Breast epithelium (tissue), 3 donors: Measurements from ENCODE around the gene PRLH.

Experiments
- POLR2A ChIP-seq: fragments of 450-650 bp; IDR thresholded peaks from one replicate; pipeline ENCODE4 v1.6.1; 2016; ENCODE audit warnings: antibody characterized with exemption, mild to moderate bottlenecking, moderate library complexity
- TF ChIP-seq, protein P1 (sequence below), 3 donors: fragments of 450-650 bp; IDR thresholded peaks; one replicate each; pipeline ENCODE4 v1.5.1; 2016 to 2017; ENCODE audit warnings: antibody characterized with exemption in 3 of 3, mild to moderate bottlenecking in 3 of 3, moderate library complexity in 3 of 3

DNA sequence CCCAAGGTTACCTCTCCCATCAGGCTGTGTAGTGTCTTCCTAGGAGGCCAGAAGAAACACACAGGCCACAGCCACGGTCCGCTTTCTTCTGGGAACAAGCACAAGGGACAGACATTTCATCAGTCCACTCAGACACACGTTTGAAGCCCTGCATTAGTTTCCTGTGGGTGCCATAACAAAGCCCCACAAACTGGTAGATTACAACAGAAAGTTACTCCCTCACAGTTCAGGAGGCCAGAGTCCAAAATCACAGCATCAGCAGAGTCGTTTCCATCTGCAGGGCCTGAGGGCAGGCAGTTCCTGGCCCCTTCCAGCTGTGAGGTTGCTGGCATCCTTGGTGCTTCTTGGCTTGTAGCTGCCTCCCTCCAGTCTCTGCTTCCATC lies 8.8 kb upstream of the PRLH start:
- TF ChIP-seq, protein P1, sequence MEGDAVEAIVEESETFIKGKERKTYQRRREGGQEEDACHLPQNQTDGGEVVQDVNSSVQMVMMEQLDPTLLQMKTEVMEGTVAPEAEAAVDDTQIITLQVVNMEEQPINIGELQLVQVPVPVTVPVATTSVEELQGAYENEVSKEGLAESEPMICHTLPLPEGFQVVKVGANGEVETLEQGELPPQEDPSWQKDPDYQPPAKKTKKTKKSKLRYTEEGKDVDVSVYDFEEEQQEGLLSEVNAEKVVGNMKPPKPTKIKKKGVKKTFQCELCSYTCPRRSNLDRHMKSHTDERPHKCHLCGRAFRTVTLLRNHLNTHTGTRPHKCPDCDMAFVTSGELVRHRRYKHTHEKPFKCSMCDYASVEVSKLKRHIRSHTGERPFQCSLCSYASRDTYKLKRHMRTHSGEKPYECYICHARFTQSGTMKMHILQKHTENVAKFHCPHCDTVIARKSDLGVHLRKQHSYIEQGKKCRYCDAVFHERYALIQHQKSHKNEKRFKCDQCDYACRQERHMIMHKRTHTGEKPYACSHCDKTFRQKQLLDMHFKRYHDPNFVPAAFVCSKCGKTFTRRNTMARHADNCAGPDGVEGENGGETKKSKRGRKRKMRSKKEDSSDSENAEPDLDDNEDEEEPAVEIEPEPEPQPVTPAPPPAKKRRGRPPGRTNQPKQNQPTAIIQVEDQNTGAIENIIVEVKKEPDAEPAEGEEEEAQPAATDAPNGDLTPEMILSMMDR (IDR thresholded peaks at IDR 0.05): no peak
- no peak for TF ChIP-seq POLR2A
